HG02798 (cell line): ENCODE data around the gene CNN1.
A peak's percentile ranks its signal among the peaks of the same experiment; 100 is the strongest.

Experiments
- ATAC-seq: cut with Tn5 transposase; IDR thresholded peaks from one replicate; pipeline ENCODE4 v1.9.1; 2021; ENCODE audit warnings: mild to moderate bottlenecking; ENCODE audit not compliant: unreplicated experiment, poor library complexity

Gene CNN1

GRCh38 chr19:11530432-11530831, 8.2 kb upstream of the CNN1 start:
- ATAC-seq = no peak

GRCh38 chr19:11534538-11534937, 4.1 kb upstream of the CNN1 start:
- ATAC-seq = no peak

- no peak for ATAC-seq
These were observed 3.7 kb upstream of the CNN1 start for GRCh38 chr19:11534948-11535347.

GRCh38 chr19:11535792-11536595, 2.7 kb upstream of the CNN1 start:
- ATAC-seq = peak; percentile 88

- ATAC-seq = no peak
These were observed 1.1 kb downstream of the CNN1 start for GRCh38 chr19:11539495-11540365.

- ATAC-seq = no peak
These were observed 2.0 kb downstream of the CNN1 start for GRCh38 chr19:11540645-11541044.

GRCh38 chr19:11541238-11541637, 2.6 kb downstream of the CNN1 start:
- ATAC-seq = no peak

- ATAC-seq = no peak
These were observed 9.5 kb downstream of the CNN1 start for GRCh38 chr19:11547929-11548700.

GRCh38 chr19:11549386-11549953, 10.8 kb downstream of the CNN1 start:
- no peak for ATAC-seq

GRCh38 chr19:11550265-11550664, 11.6 kb downstream of the CNN1 start:
- ATAC-seq = no peak

- no peak for ATAC-seq
These were observed 13.1 kb downstream of the CNN1 start for GRCh38 chr19:11551603-11552235.

- ATAC-seq = no peak
These were observed 14.2 kb downstream of the CNN1 start for GRCh38 chr19:11552666-11553372.

- ATAC-seq = no peak
These were observed 15.5 kb downstream of the CNN1 start for GRCh38 chr19:11554160-11554559.

GRCh38 chr19:11555246-11555645, 16.6 kb downstream of the CNN1 start:
- ATAC-seq = no peak

GRCh38 chr19:11556634-11557420, 18.2 kb downstream of the CNN1 start:
- ATAC-seq = no peak

GRCh38 chr19:11558881-11559828, 20.5 kb downstream of the CNN1 start, which contains the start of gene ELOF1:
TSS of gene ELOF1 (minus strand) at chr19:11559230. CDS start at chr19:11554347, 4,883 bp downstream.
- peak; percentile 90 for ATAC-seq

- ATAC-seq = peak; percentile 32
These were observed 21.9 kb downstream of the CNN1 start for GRCh38 chr19:11560404-11561051.
